ENCODE data around the gene ADAD2. TPM values are rescaled to one million over a fixed set of nuclear protein-coding genes. Genes with fewer than 3 reads are reported as not detected.
A peak's percentile ranks its signal among the peaks of the same experiment; 100 is the strongest.

Gene ADAD2
- polyA plus RNA-seq, 2 donors = 3.6 to 11.5 TPM

DNA sequence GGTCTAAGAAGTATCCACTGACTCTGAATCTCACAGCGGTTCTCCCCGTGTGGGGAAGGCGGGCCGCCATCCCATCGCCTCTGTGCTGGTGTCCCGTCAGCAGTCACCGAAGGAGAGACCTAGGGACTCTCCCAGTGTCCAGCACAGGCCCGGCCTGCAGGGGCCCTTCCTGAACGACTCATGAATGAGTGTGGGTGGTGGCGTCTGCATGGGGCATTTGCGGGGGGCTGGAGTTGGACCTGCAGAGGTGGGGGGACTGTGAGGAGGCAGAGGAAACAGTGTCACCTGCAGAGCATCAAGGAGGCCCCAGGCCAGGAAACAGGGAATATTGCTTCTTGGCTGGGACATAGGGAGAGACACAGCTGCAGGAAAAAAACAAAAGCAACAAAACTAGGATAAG lies 38.5 kb downstream of the ADAD2 start:
- WGBS, 2 donors = 87 to 92% methylated on average over 11 of the region's 11 CpGs
- Histone ChIP-seq H3K27ac (ENCODE audit: low read depth in 2 of 2, low read length in 1 of 2) (no peak overlapping the region), H3K9me3 (ENCODE audit: control insufficient read depth in 2 of 2, insufficient read depth in 1 of 2, low read depth in 1 of 2, low read length in 1 of 2) (no peaks in the 10 kb centered on the region), H3K4me1 (ENCODE audit: control insufficient read depth in 2 of 2, insufficient read depth in 2 of 2, low read length in 1 of 2) (peaks cover 0 to 2% of the 10 kb centered on the region in 2 donors), H3K4me3 (ENCODE audit: low read depth in 1 of 2, low read length in 2 of 2) (no peak overlapping the region), H3K36me3 (ENCODE audit: control insufficient read depth in 2 of 2, insufficient read depth in 2 of 2, low read length in 1 of 2) (no peaks in the 10 kb centered on the region), H3K27me3 (ENCODE audit: control insufficient read depth in 1 of 2, insufficient read depth in 2 of 2, low read length in 2 of 2) (no peaks in the 10 kb centered on the region)

DNA sequence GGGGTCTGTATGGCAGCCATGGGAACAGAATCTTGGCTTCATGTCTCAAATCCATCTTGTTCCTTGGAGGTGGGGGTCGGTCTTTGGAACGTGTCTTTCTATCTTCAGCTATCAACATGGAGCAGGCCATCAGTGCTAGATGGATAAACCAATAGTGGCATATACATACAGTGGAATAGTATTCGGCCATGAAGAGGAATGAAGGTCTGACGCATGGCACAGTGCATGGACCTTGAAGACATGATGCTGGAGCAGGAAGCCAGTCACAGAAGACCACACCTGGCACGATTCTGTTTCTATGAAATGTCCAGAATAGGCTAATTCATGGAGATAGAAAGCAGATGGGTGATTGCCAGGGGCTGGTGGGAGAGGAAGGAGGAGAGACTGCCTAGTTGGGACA lies 41.1 kb downstream of the ADAD2 start:
- Histone ChIP-seq H3K4me1 (ENCODE audit: control insufficient read depth in 2 of 2, insufficient read depth in 2 of 2, low read length in 1 of 2) (peaks cover 0 to 2% of the 10 kb centered on the region in 2 donors), H3K9me3 (ENCODE audit: control insufficient read depth in 2 of 2, insufficient read depth in 1 of 2, low read depth in 1 of 2, low read length in 1 of 2) (no peaks in the 10 kb centered on the region), H3K27me3 (ENCODE audit: control insufficient read depth in 1 of 2, insufficient read depth in 2 of 2, low read length in 2 of 2) (no peaks in the 10 kb centered on the region), H3K27ac (ENCODE audit: low read depth in 2 of 2, low read length in 1 of 2) (no peak overlapping the region), H3K36me3 (ENCODE audit: control insufficient read depth in 2 of 2, insufficient read depth in 2 of 2, low read length in 1 of 2) (no peaks in the 10 kb centered on the region), H3K4me3 (ENCODE audit: low read depth in 1 of 2, low read length in 2 of 2) (no peak overlapping the region)
- WGBS, 2 donors = 86 to 90% methylated on average over 5 of the region's 5 CpGs

DNA sequence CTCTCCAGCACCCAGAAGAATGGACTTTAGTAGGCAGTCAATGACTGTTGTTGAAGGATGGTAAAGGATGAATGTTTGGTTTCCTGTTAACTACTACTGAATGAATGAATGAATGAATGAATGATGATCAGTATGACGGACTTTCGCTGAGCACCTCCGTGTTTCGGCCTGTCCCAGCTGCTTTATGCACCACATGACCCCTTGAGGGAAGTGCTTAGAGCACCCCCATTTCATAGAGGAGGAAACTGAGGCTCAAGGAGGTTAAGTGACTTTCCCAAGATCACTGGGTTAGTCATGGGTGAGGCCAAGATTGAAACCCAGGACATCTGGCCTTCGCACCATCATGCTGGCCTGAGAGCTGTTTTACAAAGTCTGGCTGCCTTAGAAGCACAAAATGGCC lies 42.0 kb downstream of the ADAD2 start:
- Histone ChIP-seq H3K27me3 (ENCODE audit: control insufficient read depth in 1 of 2, insufficient read depth in 2 of 2, low read length in 2 of 2) (no peaks in the 10 kb centered on the region), H3K4me3 (ENCODE audit: low read depth in 1 of 2, low read length in 2 of 2) (no peak overlapping the region), H3K36me3 (ENCODE audit: control insufficient read depth in 2 of 2, insufficient read depth in 2 of 2, low read length in 1 of 2) (no peaks in the 10 kb centered on the region), H3K4me1 (ENCODE audit: control insufficient read depth in 2 of 2, insufficient read depth in 2 of 2, low read length in 1 of 2) (peaks cover 0 to under 1% of the 10 kb centered on the region in 2 donors), H3K9me3 (ENCODE audit: control insufficient read depth in 2 of 2, insufficient read depth in 1 of 2, low read depth in 1 of 2, low read length in 1 of 2) (no peaks in the 10 kb centered on the region), H3K27ac (ENCODE audit: low read depth in 2 of 2, low read length in 1 of 2) (no peak overlapping the region)
- 88 to 91% methylated on average over 5 of the region's 5 CpGs for WGBS, 2 donors

DNA sequence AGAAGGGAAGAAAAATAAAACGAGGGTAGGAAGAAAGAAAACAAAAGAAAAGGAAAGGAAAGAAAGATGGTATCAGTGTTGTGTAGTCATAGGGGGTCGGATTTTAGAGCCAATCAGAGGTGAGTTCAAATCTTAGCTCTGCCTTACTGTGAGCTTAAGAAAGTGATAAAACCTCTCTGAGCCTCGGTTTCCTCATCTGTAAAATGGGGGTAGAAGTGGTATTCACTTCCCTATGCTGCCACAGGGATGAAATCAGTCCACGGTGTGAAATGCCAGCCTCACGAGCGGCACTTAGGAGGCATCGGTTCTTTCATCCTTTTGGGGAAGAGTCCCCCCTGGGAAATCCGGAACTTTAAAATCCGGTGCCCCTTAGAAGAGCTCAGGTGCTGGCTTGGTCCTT lies 42.8 kb downstream of the ADAD2 start:
- 77 to 85% methylated on average over 9 of the region's 9 CpGs for WGBS, 2 donors
- H3K36me3 ChIP-seq (ENCODE audit: control insufficient read depth in 2 of 2, insufficient read depth in 2 of 2, low read length in 1 of 2) = no peaks in the 10 kb centered on the region
- no peaks in the 10 kb centered on the region for H3K9me3 ChIP-seq (ENCODE audit: control insufficient read depth in 2 of 2, insufficient read depth in 1 of 2, low read depth in 1 of 2, low read length in 1 of 2)
- no peaks in the 10 kb centered on the region for H3K27me3 ChIP-seq (ENCODE audit: control insufficient read depth in 1 of 2, insufficient read depth in 2 of 2, low read length in 2 of 2)
- no peaks in the 10 kb centered on the region for H3K4me1 ChIP-seq (ENCODE audit: control insufficient read depth in 2 of 2, insufficient read depth in 2 of 2, low read length in 1 of 2)
- no peak overlapping the region for H3K4me3 ChIP-seq (ENCODE audit: low read depth in 1 of 2, low read length in 2 of 2)
- no peak overlapping the region for H3K27ac ChIP-seq (ENCODE audit: low read depth in 2 of 2, low read length in 1 of 2)

- H3K4me1 ChIP-seq (ENCODE audit: control insufficient read depth in 2 of 2, insufficient read depth in 2 of 2, low read length in 1 of 2) = no peaks in the 10 kb centered on the region
- H3K36me3 ChIP-seq (ENCODE audit: control insufficient read depth in 2 of 2, insufficient read depth in 2 of 2, low read length in 1 of 2) = no peaks in the 10 kb centered on the region
- 54 to 58% methylated on average over 21 of the region's 21 CpGs for WGBS, 2 donors
- peak overlapping the region in 1 of 2 donors; percentile 3 for H3K27ac ChIP-seq (ENCODE audit: low read depth in 2 of 2, low read length in 1 of 2)
- H3K27me3 ChIP-seq (ENCODE audit: control insufficient read depth in 1 of 2, insufficient read depth in 2 of 2, low read length in 2 of 2) = no peaks in the 10 kb centered on the region
- H3K9me3 ChIP-seq (ENCODE audit: control insufficient read depth in 2 of 2, insufficient read depth in 1 of 2, low read depth in 1 of 2, low read length in 1 of 2) = no peaks in the 10 kb centered on the region
- H3K4me3 ChIP-seq (ENCODE audit: low read depth in 1 of 2, low read length in 2 of 2) = no peak overlapping the region
Observed at GRCh38 chr16:84234321-84235241, 43.6 kb downstream of the ADAD2 start.

DNA sequence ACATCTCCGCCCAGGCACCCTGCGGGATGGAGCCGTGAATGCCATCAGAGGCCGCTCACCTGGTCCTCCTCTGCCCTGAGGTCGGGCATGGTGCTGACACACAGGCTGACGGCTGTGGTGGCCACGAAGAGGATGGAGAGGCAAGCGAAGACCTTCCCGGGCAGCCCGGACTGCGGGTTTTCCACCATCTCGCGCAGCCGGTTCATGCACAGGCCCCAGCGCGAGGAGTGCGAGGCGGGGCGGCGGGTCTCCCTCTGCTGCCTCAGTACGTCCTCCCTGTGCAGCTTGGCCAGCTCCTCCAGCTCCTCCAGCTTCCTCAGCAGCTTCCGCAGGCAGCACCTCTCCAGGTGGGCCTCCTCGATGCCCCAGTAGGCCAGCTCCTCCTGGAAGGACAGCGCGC lies 45.7 kb downstream of the ADAD2 start:
- Histone ChIP-seq H3K4me1 (ENCODE audit: control insufficient read depth in 2 of 2, insufficient read depth in 2 of 2, low read length in 1 of 2) (no peaks in the 10 kb centered on the region), H3K27ac (ENCODE audit: low read depth in 2 of 2, low read length in 1 of 2) (no peak overlapping the region), H3K4me3 (ENCODE audit: low read depth in 1 of 2, low read length in 2 of 2) (no peak overlapping the region), H3K9me3 (ENCODE audit: control insufficient read depth in 2 of 2, insufficient read depth in 1 of 2, low read depth in 1 of 2, low read length in 1 of 2) (no peaks in the 10 kb centered on the region), H3K27me3 (ENCODE audit: control insufficient read depth in 1 of 2, insufficient read depth in 2 of 2, low read length in 2 of 2) (no peaks in the 10 kb centered on the region), H3K36me3 (ENCODE audit: control insufficient read depth in 2 of 2, insufficient read depth in 2 of 2, low read length in 1 of 2) (no peaks in the 10 kb centered on the region)
- WGBS, 2 donors = 83 to 91% methylated on average over 25 of the region's 25 CpGs

GRCh38 chr16:84237994-84238750 lies 47.2 kb downstream of the ADAD2 start:
- H3K4me3 ChIP-seq (ENCODE audit: low read depth in 1 of 2, low read length in 2 of 2) = no peak overlapping the region
- H3K27ac ChIP-seq (ENCODE audit: low read depth in 2 of 2, low read length in 1 of 2) = no peak overlapping the region
- H3K27me3 ChIP-seq (ENCODE audit: control insufficient read depth in 1 of 2, insufficient read depth in 2 of 2, low read length in 2 of 2) = no peaks in the 10 kb centered on the region
- no peaks in the 10 kb centered on the region for H3K4me1 ChIP-seq (ENCODE audit: control insufficient read depth in 2 of 2, insufficient read depth in 2 of 2, low read length in 1 of 2)
- no peaks in the 10 kb centered on the region for H3K36me3 ChIP-seq (ENCODE audit: control insufficient read depth in 2 of 2, insufficient read depth in 2 of 2, low read length in 1 of 2)
- H3K9me3 ChIP-seq (ENCODE audit: control insufficient read depth in 2 of 2, insufficient read depth in 1 of 2, low read depth in 1 of 2, low read length in 1 of 2) = no peaks in the 10 kb centered on the region
- WGBS, 2 donors = 86 to 91% methylated on average over 17 of the region's 17 CpGs

GRCh38 chr16:84239141-84239769 lies 48.3 kb downstream of the ADAD2 start:
- no peaks in the 10 kb centered on the region for H3K9me3 ChIP-seq (ENCODE audit: control insufficient read depth in 2 of 2, insufficient read depth in 1 of 2, low read depth in 1 of 2, low read length in 1 of 2)
- no peaks in the 10 kb centered on the region for H3K4me1 ChIP-seq (ENCODE audit: control insufficient read depth in 2 of 2, insufficient read depth in 2 of 2, low read length in 1 of 2)
- no peak overlapping the region for H3K4me3 ChIP-seq (ENCODE audit: low read depth in 1 of 2, low read length in 2 of 2)
- H3K27ac ChIP-seq (ENCODE audit: low read depth in 2 of 2, low read length in 1 of 2) = no peak overlapping the region
- 46 to 51% methylated on average over 10 of the region's 10 CpGs for WGBS, 2 donors
- H3K27me3 ChIP-seq (ENCODE audit: control insufficient read depth in 1 of 2, insufficient read depth in 2 of 2, low read length in 2 of 2) = no peaks in the 10 kb centered on the region
- no peaks in the 10 kb centered on the region for H3K36me3 ChIP-seq (ENCODE audit: control insufficient read depth in 2 of 2, insufficient read depth in 2 of 2, low read length in 1 of 2)

DNA sequence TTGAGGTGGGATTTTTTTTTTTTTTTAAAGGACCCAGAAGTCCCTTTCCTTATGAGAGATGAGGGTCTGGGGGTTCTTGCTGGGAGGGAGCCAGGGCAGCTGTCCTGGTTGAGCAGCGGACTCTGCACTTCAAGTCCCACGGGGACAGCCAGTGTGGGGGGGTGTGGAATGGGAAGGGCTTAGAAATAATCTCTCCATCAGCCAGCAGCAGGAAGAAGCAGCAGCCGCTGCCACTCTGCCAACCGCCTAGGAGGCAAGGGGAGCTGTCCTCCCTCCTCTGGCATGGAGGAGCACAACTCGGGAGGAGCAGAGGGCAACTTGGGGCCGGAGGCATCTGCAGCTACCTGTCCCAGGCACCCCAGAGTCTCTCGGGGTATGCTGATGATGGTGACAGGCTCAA lies 49.0 kb downstream of the ADAD2 start, which contains the start of gene KCNG4:
KCNG4 (minus strand) TSS at position 104 of the 400 bp plus-strand sequence. CDS start 2,527 bp downstream, outside the sequence.
- H3K9me3 ChIP-seq (ENCODE audit: control insufficient read depth in 2 of 2, insufficient read depth in 1 of 2, low read depth in 1 of 2, low read length in 1 of 2) = peaks cover 0 to under 1% of the 10 kb centered on the region in 2 donors
- H3K27ac ChIP-seq (ENCODE audit: low read depth in 2 of 2, low read length in 1 of 2) = no peak within 1 kb of the TSS
- no peaks in the 10 kb centered on the region for H3K27me3 ChIP-seq (ENCODE audit: control insufficient read depth in 1 of 2, insufficient read depth in 2 of 2, low read length in 2 of 2)
- H3K4me3 ChIP-seq (ENCODE audit: low read depth in 1 of 2, low read length in 2 of 2) = no peak within 1 kb of the TSS
- H3K36me3 ChIP-seq (ENCODE audit: control insufficient read depth in 2 of 2, insufficient read depth in 2 of 2, low read length in 1 of 2) = no peaks in the 10 kb centered on the region
- WGBS, 2 donors = 22 to 23% methylated on average over 7 of the region's 7 CpGs
- H3K4me1 ChIP-seq (ENCODE audit: control insufficient read depth in 2 of 2, insufficient read depth in 2 of 2, low read length in 1 of 2) = no peaks in the 10 kb centered on the region

All from esophagus (tissue), 2 donors.